ENCODE data around the gene STARD8. TPM values are rescaled to one million over a fixed set of nuclear protein-coding genes. Genes with fewer than 3 reads are reported as not detected.

Gene STARD8
- total and polyA plus RNA-seq, 4 donors = 1.8 to 10.7 (median 8.3) TPM

DNA sequence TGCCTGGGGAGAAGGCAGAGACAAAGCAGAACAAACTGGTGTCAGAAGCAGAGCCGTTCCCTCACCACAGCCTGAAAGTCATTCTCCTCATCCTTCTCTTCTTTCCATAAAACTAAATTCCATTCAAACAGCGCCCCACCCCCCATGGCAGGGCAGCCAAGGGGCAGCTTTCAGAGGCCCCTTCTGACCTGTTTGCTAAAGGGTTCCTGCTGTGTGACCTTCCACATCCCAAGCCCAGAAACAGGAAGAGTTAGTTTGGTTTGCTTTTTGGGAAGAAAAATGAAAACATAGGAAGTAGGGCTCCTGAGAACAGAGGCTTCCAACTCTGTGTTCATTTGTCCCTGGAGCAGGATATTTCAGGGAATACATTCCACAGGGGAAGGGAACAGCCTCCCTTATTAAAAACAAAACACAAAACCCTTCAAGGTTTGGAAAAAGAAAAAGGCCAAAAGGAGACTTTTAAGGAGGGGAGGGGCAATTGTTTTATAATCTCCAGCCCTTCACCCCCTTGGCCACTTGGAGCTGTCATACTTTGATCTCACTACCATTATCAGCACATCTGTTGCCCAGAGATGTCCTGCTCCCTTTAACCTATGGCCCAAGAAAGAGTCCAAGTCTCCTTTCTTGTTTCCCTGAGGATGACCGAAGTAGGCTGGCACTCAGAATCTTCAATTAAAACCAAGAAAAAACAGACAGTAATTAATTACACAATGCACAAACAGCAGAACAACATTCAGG, 25.3 kb downstream of the STARD8 start:
- H3K9me3 ChIP-seq (ENCODE audit: control insufficient read depth in 4 of 4, low read length in 3 of 4) = no peaks in the 10 kb centered on the region
- H3K4me1 ChIP-seq (ENCODE audit: control insufficient read depth in 4 of 4, insufficient read depth in 4 of 4, low read length in 3 of 4) = peaks cover 0 to 2% (median 0%) of the 10 kb centered on the region in 4 donors
- no peaks in the 10 kb centered on the region for H3K36me3 ChIP-seq (ENCODE audit: control insufficient read depth in 4 of 4, insufficient read depth in 3 of 4, low read depth in 1 of 4, low read length in 3 of 4)
- H3K9ac ChIP-seq (ENCODE audit: low read depth in 1 of 2, low read length in 2 of 2) = no peak overlapping the region
- no peak for DNase-seq (ENCODE audit: low spot score)
- H3K4me3 ChIP-seq (ENCODE audit: low read depth in 1 of 3, low read length in 3 of 3) = no peak overlapping the region
- TF ChIP-seq HNF4A (conservative IDR thresholded peaks at IDR 0.05) (no peak), NR2F2 (IDR thresholded peaks at IDR 0.05) (peak; percentile 97), RXRA (IDR thresholded peaks at IDR 0.05) (peak; percentile 46 to 48), SP1 (IDR thresholded peaks at IDR 0.05) (peak; percentile 34)
- H3K27me3 ChIP-seq (ENCODE audit: control insufficient read depth in 4 of 4, insufficient read depth in 4 of 4, low read length in 3 of 4) = no peaks in the 10 kb centered on the region
- WGBS = 65% methylated on average over 3 of the region's 3 CpGs
- H3K27ac ChIP-seq (ENCODE audit: low read depth in 1 of 2, low read length in 2 of 2) = no peak overlapping the region

DNA sequence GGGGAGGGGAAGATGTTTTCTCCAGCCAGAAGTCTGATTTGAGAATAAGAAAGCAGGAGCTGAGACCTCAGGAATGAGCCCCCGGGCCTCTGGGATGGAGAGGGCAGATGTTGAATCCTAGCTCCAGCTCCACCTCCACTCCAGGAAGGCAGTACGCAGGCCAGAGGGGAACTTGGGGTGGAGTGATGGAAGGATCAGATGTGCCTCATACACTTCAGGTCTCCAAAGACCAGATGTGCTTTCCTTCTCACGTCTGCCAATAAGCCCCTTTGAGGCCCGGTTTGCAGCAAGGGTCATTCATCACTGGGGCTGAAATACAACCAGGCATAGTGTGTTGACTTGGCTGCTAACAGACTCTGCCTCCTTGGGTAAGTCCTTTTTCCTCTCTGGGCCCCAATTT, 28.1 kb downstream of the STARD8 start:
- Histone ChIP-seq H3K9me3 (ENCODE audit: control insufficient read depth in 4 of 4, low read length in 3 of 4) (no peaks in the 10 kb centered on the region), H3K4me1 (ENCODE audit: control insufficient read depth in 4 of 4, insufficient read depth in 4 of 4, low read length in 3 of 4) (peaks cover 0 to 2% (median 0%) of the 10 kb centered on the region in 4 donors), H3K4me3 (ENCODE audit: low read depth in 1 of 3, low read length in 3 of 3) (no peak overlapping the region), H3K27ac (ENCODE audit: low read depth in 1 of 2, low read length in 2 of 2) (no peak overlapping the region), H3K9ac (ENCODE audit: low read depth in 1 of 2, low read length in 2 of 2) (no peak overlapping the region), H3K27me3 (ENCODE audit: control insufficient read depth in 4 of 4, insufficient read depth in 4 of 4, low read length in 3 of 4) (no peaks in the 10 kb centered on the region), H3K36me3 (ENCODE audit: control insufficient read depth in 4 of 4, insufficient read depth in 3 of 4, low read depth in 1 of 4, low read length in 3 of 4) (no peaks in the 10 kb centered on the region)
- no peak for DNase-seq (ENCODE audit: low spot score)
- 88% methylated on average over 4 of the region's 4 CpGs for WGBS
- no peak for TF ChIP-seq FOXA1 (IDR thresholded peaks at IDR 0.05)
- TF ChIP-seq, protein P1, sequence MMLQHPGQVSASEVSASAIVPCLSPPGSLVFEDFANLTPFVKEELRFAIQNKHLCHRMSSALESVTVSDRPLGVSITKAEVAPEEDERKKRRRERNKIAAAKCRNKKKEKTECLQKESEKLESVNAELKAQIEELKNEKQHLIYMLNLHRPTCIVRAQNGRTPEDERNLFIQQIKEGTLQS (IDR thresholded peaks at IDR 0.05) = no peak
- TF ChIP-seq HNF4A (conservative IDR thresholded peaks at IDR 0.05) = no peak
- TF ChIP-seq YY1 (IDR thresholded peaks at IDR 0.05) = no peak
- TF ChIP-seq RXRA (IDR thresholded peaks at IDR 0.05) = no peak
- no peak for TF ChIP-seq GABPA (IDR thresholded peaks at IDR 0.05 in 1 of 2, conservative IDR thresholded peaks at IDR 0.05 in 1 of 2)
- TF ChIP-seq NR2F2 (IDR thresholded peaks at IDR 0.05) = no peak
- TF ChIP-seq RAD21 (IDR thresholded peaks at IDR 0.05) = no peak
- TF ChIP-seq, protein P2, sequence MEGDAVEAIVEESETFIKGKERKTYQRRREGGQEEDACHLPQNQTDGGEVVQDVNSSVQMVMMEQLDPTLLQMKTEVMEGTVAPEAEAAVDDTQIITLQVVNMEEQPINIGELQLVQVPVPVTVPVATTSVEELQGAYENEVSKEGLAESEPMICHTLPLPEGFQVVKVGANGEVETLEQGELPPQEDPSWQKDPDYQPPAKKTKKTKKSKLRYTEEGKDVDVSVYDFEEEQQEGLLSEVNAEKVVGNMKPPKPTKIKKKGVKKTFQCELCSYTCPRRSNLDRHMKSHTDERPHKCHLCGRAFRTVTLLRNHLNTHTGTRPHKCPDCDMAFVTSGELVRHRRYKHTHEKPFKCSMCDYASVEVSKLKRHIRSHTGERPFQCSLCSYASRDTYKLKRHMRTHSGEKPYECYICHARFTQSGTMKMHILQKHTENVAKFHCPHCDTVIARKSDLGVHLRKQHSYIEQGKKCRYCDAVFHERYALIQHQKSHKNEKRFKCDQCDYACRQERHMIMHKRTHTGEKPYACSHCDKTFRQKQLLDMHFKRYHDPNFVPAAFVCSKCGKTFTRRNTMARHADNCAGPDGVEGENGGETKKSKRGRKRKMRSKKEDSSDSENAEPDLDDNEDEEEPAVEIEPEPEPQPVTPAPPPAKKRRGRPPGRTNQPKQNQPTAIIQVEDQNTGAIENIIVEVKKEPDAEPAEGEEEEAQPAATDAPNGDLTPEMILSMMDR (IDR thresholded peaks at IDR 0.05; ENCODE audit: low read depth, low read length, missing input control) = no peak
- no peak for TF ChIP-seq HNF4G (IDR thresholded peaks at IDR 0.05)
- no peak for TF ChIP-seq JUND (IDR thresholded peaks at IDR 0.05)
- TF ChIP-seq, protein P3, sequence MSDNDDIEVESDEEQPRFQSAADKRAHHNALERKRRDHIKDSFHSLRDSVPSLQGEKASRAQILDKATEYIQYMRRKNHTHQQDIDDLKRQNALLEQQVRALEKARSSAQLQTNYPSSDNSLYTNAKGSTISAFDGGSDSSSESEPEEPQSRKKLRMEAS (IDR thresholded peaks at IDR 0.05) = no peak
- TF ChIP-seq TAF1 (conservative IDR thresholded peaks at IDR 0.05) = no peak

DNA sequence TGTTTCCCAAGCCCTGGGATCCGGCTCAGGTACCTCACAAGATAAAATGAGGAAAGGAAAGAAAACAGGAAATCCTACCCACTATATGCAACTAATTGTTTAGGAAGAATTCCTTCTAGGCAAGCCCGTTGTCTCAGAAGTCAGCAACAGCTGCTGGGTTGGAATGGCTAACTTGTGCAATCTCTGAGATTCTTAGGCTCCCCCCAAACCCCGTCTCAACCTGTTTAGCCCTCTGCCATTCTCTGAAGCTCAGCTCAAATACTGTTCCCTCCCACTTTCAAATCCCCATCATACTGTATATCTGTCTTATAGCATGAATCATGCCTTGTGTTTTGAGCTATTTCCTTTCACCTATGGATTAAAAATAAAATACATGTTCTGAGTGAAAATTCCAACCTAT, 28.9 kb downstream of the STARD8 start:
- H3K27me3 ChIP-seq (ENCODE audit: control insufficient read depth in 4 of 4, insufficient read depth in 4 of 4, low read length in 3 of 4) = no peaks in the 10 kb centered on the region
- 82% methylated on average over 3 of the region's 3 CpGs for WGBS
- no peak overlapping the region for H3K9ac ChIP-seq (ENCODE audit: low read depth in 1 of 2, low read length in 2 of 2)
- no peaks in the 10 kb centered on the region for H3K36me3 ChIP-seq (ENCODE audit: control insufficient read depth in 4 of 4, insufficient read depth in 3 of 4, low read depth in 1 of 4, low read length in 3 of 4)
- no peak for DNase-seq (ENCODE audit: low spot score)
- no peak overlapping the region for H3K4me3 ChIP-seq (ENCODE audit: low read depth in 1 of 3, low read length in 3 of 3)
- no peak overlapping the region for H3K27ac ChIP-seq (ENCODE audit: low read depth in 1 of 2, low read length in 2 of 2)
- H3K4me1 ChIP-seq (ENCODE audit: control insufficient read depth in 4 of 4, insufficient read depth in 4 of 4, low read length in 3 of 4) = no peaks in the 10 kb centered on the region
- H3K9me3 ChIP-seq (ENCODE audit: control insufficient read depth in 4 of 4, low read length in 3 of 4) = no peaks in the 10 kb centered on the region
- TF ChIP-seq GABPA (IDR thresholded peaks at IDR 0.05 in 1 of 2, conservative IDR thresholded peaks at IDR 0.05 in 1 of 2) (no peak), RXRA (IDR thresholded peaks at IDR 0.05) (no peak), RAD21 (IDR thresholded peaks at IDR 0.05) (no peak), NR2F2 (IDR thresholded peaks at IDR 0.05) (no peak), FOXA1 (IDR thresholded peaks at IDR 0.05) (no peak), EGR1 (IDR thresholded peaks at IDR 0.05; ENCODE audit: low read depth in 2 of 2) (no peak), JUND (IDR thresholded peaks at IDR 0.05) (no peak), TAF1 (conservative IDR thresholded peaks at IDR 0.05) (no peak)
- TF ChIP-seq, protein P4, sequence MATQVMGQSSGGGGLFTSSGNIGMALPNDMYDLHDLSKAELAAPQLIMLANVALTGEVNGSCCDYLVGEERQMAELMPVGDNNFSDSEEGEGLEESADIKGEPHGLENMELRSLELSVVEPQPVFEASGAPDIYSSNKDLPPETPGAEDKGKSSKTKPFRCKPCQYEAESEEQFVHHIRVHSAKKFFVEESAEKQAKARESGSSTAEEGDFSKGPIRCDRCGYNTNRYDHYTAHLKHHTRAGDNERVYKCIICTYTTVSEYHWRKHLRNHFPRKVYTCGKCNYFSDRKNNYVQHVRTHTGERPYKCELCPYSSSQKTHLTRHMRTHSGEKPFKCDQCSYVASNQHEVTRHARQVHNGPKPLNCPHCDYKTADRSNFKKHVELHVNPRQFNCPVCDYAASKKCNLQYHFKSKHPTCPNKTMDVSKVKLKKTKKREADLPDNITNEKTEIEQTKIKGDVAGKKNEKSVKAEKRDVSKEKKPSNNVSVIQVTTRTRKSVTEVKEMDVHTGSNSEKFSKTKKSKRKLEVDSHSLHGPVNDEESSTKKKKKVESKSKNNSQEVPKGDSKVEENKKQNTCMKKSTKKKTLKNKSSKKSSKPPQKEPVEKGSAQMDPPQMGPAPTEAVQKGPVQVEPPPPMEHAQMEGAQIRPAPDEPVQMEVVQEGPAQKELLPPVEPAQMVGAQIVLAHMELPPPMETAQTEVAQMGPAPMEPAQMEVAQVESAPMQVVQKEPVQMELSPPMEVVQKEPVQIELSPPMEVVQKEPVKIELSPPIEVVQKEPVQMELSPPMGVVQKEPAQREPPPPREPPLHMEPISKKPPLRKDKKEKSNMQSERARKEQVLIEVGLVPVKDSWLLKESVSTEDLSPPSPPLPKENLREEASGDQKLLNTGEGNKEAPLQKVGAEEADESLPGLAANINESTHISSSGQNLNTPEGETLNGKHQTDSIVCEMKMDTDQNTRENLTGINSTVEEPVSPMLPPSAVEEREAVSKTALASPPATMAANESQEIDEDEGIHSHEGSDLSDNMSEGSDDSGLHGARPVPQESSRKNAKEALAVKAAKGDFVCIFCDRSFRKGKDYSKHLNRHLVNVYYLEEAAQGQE (IDR thresholded peaks at IDR 0.05) = no peak
- TF ChIP-seq, protein P2 (IDR thresholded peaks at IDR 0.05; ENCODE audit: low read depth, low read length, missing input control) = no peak

Measured in liver (tissue), 9 donors.